Right renal pelvis (tissue), 4 donors: ENCODE data around the gene SLC9A8. TPM values are rescaled to one million over a fixed set of nuclear protein-coding genes. Genes with fewer than 3 reads are reported as not detected.

ENCODE experiments used
- DNase-seq, 4 donors: peaks; one replicate each; pipeline ENCODE4 v3.0.0-alpha.2; 2013; ENCODE audit warnings: low read depth in 4 of 4, low spot score in 3 of 4, missing footprints in 1 of 4
- polyA plus RNA-seq, 4 donors: library from polyadenylated mRNA; unstranded; fragments of 120-200 nt; gene quantifications; one replicate each; pipeline ENCODE4 v1.2.1, GENCODE V29; 2013; ENCODE audit not compliant: insufficient read length in 4 of 4

Gene SLC9A8
- polyA plus RNA-seq, 4 donors: 8.1 to 9.8 (median 8.7) TPM

DNA sequence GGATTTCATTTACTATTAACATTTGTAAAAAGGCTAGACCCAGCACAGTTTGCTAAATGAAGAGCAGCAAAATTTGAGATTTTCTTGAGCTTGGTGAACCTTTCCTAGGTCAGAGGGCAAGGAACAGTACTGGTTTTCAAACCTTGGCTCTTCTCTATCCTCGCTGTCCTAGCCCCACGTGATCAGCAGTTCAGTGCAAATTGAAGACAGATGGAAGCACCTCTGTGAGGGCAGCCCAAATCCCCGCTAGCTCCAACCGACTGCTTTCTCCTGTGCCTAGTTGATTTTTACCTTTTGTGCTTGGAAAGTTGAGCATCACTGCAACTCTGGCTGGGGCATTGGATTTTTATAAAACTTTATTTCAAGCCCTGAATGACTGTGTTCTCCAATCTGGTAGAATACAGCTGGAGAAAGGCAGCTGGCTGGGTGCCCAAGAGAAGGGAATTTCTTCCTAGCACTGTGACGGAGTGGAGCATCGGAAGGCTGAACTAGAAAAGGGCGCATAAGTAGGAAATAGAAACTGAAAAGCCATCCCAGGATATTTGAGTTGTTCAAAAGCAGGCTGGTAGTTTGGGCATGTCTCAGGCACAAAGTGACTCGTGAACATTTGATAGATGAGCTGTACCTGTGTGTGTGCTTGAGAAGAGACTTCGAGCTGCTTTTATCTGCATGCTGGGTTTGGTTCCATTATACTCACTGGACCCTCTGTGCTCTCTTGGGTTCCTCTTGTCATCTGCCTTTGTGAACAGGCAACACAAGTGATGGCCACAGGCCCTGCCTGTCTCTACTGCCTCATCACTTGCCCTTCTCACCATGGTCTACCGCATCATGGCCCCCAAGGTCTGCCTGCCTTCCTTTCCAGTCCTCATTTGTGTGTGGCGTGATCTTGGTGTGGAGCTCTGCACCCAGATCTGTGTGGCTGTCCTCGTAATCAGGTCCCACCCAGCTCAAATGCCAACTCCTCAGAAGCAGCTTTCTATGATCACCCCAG, 125.8 kb downstream of the SLC9A8 start:
- no peak for DNase-seq

DNA sequence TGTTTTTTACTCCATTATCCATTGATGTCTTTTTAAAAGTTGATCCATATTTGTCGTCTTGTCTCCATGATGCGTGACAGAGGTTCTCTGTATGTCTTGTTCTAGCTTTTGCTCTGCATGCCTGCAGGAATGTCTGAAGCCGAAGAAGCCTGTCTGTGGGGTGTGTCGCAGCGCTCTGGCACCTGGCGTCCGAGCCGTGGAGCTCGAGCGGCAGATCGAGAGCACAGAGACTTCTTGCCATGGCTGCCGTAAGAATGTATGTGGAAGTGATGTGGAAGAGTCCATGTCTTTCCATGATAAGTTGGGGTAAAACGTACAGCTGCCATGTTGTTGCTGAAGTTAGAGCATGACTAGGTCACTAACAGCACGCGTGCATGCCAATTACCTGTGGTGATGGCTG, 128.8 kb downstream of the SLC9A8 start:
- DNase-seq: no peak

Other genes with a start within 250 kb of the SLC9A8 start
- gene PTGIS, start 244.7 kb upstream of the SLC9A8 start, polyA plus RNA-seq: 10 to 100 TPM; 28.1 to 35.5 (median 35.2) TPM
- 10 to 100 TPM; 45.2 to 54.6 (median 51.9) TPM for gene B4GALT5, start 99.0 kb upstream of the SLC9A8 start, polyA plus RNA-seq
- gene SPATA2, start 102.7 kb downstream of the SLC9A8 start, polyA plus RNA-seq: 10 to 100 TPM; 10.4 to 11.6 (median 11.1) TPM
- 10 to 100 TPM; 65.0 to 74.8 (median 71.4) TPM for gene RNF114, start 123.6 kb downstream of the SLC9A8 start, polyA plus RNA-seq
- gene SNAI1, start 170.2 kb downstream of the SLC9A8 start, polyA plus RNA-seq: 10 to 100 TPM in 3 of 4 donors, 1 to 10 TPM in 1; 10.0 to 14.3 (median 12.4) TPM